GM18507 (cell line): ENCODE data around the gene ABCA3.

Experiments
- DNase-seq: peaks from one replicate; pipeline ENCODE4 v3.0.0; 2011; ENCODE audit warnings: low read depth; ENCODE audit not compliant: insufficient read length; ENCODE audit errors: extremely low spot score
- FAIRE-seq: peaks from 2 replicates; lab custom pipeline; 2011; peaks lifted over from hg19 to GRCh38; lab: Jason Lieb, UNC

ABCA3 gene

GRCh38 chr16:2359919-2360318 is 19.4 kb upstream of the ABCA3 start:
- FAIRE-seq, result no peak
- DNase-seq, result no peak

- DNase-seq (no peak), FAIRE-seq (no peak)
Measured at GRCh38 chr16:2358811-2359210, 18.3 kb upstream of the ABCA3 start.

GRCh38 chr16:2357331-2357730 is 16.8 kb upstream of the ABCA3 start:
- DNase-seq (no peak), FAIRE-seq (no peak)

GRCh38 chr16:2350500-2350899 is 10.0 kb upstream of the ABCA3 start:
- FAIRE-seq (no peak), DNase-seq (no peak)

GRCh38 chr16:2343211-2343610 is 2.7 kb upstream of the ABCA3 start:
- no peak for FAIRE-seq
- DNase-seq, result no peak

- DNase-seq (no peak), FAIRE-seq (no peak)
Measured at GRCh38 chr16:2341456-2342447, 1.2 kb upstream of the ABCA3 start.

- no peak for DNase-seq
- no peak for FAIRE-seq
Measured at GRCh38 chr16:2339521-2340484, 725 bp downstream of the ABCA3 start.

GRCh38 chr16:2337431-2338296 is 2.9 kb downstream of the ABCA3 start:
- DNase-seq (no peak), FAIRE-seq (no peak)

- FAIRE-seq, result no peak
- no peak for DNase-seq
Measured at GRCh38 chr16:2335286-2335895, 5.1 kb downstream of the ABCA3 start.

- DNase-seq (no peak), FAIRE-seq (no peak)
Measured at GRCh38 chr16:2333772-2334379, 6.7 kb downstream of the ABCA3 start.

- FAIRE-seq, result no peak
- DNase-seq, result no peak
Measured at GRCh38 chr16:2333231-2333630, 7.3 kb downstream of the ABCA3 start.

GRCh38 chr16:2331931-2332267 is 8.6 kb downstream of the ABCA3 start:
- no peak for FAIRE-seq

GRCh38 chr16:2331199-2331930 is 9.2 kb downstream of the ABCA3 start:
- FAIRE-seq (no peak), DNase-seq (no peak)

More at GRCh38 chr16:2331931-2332267, 8.6 kb downstream of the ABCA3 start:
- no peak for DNase-seq

GRCh38 chr16:2329532-2329931 is 11.0 kb downstream of the ABCA3 start:
- DNase-seq (no peak), FAIRE-seq (no peak)

GRCh38 chr16:2328428-2328827 is 12.1 kb downstream of the ABCA3 start:
- FAIRE-seq, result no peak

GRCh38 chr16:2326191-2326590 is 14.3 kb downstream of the ABCA3 start:
- FAIRE-seq, result no peak
- no peak for DNase-seq

More at GRCh38 chr16:2328428-2328827, 12.1 kb downstream of the ABCA3 start:
- no peak for DNase-seq

GRCh38 chr16:2325791-2326190 is 14.7 kb downstream of the ABCA3 start:
- FAIRE-seq, result no peak
- no peak for DNase-seq

- no peak for DNase-seq
- no peak for FAIRE-seq
Measured at GRCh38 chr16:2325181-2325580, 15.3 kb downstream of the ABCA3 start.
